ENCODE results near the gene SYNE1.

DNA sequence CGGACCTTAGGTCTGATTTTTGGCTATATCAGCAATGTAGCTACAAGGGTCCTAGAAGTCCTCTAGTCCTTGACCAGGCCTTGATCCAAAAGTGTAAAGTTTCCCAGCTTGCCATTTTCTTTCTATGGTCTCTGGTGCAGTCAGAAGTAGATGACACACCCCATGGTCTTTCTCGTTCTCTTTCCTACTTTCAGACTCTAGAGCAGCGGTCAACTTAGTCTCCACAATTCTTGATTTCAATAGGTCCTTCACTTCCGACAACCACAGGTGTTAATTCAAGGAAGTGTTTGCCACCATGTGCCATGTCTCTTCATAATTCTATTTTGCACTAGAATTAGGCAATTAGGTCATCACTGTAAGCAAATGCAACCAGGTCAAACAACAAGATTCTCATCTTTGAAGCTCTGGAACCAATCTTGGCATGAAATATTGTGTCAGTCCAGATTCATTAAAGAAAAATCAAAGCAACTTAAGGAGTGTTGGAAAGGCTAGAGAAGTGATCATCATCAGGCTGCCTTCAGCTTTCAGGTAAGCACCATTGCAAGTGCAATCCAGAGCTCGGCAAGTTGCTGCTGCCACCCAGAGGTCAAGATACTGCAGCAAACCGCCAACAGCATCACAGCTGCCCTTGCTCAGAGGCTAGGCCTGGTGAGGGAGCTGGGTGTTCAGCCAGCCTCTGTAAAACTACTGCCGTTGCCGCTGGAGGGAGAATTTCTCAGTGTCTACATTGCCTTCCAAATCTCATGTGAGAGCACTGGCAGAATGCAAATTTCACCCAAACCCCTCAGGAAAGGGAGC is 5.6 kb upstream of the SYNE1 start:
- TF ChIP-seq, protein P1, sequence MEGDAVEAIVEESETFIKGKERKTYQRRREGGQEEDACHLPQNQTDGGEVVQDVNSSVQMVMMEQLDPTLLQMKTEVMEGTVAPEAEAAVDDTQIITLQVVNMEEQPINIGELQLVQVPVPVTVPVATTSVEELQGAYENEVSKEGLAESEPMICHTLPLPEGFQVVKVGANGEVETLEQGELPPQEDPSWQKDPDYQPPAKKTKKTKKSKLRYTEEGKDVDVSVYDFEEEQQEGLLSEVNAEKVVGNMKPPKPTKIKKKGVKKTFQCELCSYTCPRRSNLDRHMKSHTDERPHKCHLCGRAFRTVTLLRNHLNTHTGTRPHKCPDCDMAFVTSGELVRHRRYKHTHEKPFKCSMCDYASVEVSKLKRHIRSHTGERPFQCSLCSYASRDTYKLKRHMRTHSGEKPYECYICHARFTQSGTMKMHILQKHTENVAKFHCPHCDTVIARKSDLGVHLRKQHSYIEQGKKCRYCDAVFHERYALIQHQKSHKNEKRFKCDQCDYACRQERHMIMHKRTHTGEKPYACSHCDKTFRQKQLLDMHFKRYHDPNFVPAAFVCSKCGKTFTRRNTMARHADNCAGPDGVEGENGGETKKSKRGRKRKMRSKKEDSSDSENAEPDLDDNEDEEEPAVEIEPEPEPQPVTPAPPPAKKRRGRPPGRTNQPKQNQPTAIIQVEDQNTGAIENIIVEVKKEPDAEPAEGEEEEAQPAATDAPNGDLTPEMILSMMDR (IDR thresholded peaks at IDR 0.05): peak; percentile 20; the same call in 1 of the 2 replicates
- TF ChIP-seq, protein P2, sequence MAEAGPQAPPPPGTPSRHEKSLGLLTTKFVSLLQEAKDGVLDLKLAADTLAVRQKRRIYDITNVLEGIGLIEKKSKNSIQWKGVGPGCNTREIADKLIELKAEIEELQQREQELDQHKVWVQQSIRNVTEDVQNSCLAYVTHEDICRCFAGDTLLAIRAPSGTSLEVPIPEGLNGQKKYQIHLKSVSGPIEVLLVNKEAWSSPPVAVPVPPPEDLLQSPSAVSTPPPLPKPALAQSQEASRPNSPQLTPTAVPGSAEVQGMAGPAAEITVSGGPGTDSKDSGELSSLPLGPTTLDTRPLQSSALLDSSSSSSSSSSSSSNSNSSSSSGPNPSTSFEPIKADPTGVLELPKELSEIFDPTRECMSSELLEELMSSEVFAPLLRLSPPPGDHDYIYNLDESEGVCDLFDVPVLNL (CRISPR knock-in tag; IDR thresholded peaks at IDR 0.05; ENCODE audit: borderline replicate concordance, low read depth): no peak
- TF ChIP-seq, protein P3, sequence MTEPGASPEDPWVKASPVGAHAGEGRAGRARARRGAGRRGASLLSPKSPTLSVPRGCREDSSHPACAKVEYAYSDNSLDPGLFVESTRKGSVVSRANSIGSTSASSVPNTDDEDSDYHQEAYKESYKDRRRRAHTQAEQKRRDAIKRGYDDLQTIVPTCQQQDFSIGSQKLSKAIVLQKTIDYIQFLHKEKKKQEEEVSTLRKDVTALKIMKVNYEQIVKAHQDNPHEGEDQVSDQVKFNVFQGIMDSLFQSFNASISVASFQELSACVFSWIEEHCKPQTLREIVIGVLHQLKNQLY (CRISPR knock-in tag; IDR thresholded peaks at IDR 0.05): no peak

Data from WTC11 (cell line).